NCI-H146 (cell line): Measurements from ENCODE around the gene PTPRCAP.

ENCODE experiments used
- DNase-seq: peaks from one replicate; lab custom pipeline; 2025; lab: John Stamatoyannopoulos, UW

PTPRCAP gene

DNA sequence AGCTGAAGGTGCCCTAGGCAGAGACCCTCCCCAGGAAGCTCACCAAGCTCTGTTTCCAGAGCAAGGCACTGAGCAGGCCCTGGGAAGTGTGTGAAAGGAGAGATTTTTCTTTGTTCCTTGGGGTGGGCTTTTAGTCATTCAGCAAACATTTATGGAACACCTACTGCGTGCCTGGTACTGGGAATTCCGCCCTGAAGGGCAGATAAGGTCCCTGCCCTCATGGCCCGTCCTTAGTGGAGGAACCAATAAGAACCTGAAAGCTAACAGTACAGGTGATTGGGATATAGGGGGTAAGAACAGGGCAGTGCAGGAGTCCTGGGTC is 27.7 kb upstream of the PTPRCAP start:
- DNase-seq, result peak; percentile 58

DNA sequence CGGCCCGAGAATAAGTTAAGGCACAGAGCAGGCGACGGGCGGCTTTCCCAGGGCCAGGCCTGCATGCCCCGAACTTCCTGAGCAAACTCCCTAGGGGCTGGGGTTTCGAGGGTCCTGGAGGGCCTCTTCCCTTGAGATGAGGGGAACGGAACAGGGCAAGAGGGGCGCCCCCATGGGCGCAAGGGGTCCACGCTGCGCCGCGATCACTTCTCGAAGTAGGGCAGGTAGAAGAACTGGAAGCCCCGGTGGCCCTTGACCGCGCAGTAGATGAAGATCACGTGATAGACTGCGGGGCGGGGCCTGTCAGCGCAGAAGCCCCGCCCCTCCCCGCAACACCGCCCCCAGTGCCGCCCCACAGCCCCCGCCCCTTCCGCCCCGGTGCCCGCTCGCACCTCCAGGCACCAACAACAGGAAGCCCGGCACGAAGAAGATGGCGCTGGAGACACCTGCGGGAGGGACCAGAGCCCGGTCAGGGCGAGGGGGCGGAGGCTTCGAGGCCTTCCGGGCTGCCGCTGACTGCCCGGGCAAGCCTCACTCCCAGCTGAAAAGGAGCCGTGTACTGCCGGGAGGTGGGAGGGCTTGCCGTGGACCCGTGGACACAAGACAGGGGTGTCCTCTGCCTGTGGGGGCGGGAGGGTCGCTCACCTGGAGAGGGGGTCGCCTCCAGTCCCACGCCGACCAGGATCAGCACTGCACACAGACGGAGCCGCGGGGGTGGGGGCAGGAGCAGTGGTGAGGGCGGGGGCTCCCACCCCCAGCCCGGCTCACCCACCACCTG is 27.1 kb upstream of the PTPRCAP start:
- peak; percentile 97 for DNase-seq

DNA sequence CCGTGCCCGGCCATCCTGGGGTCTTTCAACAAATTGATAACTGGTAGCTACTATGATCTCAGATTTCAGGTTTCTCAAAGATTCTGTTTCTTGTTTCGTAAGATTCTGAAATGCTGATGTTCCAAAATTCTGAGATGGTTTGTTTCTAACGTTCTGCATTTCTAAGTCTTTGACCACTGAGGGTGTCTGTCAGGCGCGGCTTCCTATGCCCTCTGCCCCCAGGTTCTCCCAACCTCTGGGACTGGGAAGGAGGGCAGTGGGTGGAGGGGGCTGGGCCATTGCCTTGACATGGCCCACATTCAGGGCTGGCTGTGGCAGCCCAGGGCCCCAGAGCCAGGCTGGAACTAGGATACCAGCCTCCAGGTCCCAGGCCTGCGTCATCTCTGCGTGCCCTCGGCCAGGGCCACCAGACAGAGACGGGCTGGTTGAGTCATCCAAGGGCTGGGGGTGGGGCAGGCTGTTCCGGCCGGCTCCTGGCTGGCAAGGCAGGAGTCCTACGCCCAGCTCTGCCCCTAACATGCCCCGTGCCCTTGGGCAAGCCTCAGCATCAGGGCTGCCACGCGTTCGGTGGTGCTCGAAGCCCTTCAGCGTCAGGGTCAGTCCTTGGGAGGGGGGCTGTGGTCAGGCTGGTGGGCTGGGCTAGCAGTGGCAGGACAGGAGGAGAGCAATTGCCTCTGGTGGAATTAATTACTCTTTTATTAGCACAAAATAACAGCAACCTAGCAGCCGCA is 26.4 kb upstream of the PTPRCAP start:
- no peak for DNase-seq

DNA sequence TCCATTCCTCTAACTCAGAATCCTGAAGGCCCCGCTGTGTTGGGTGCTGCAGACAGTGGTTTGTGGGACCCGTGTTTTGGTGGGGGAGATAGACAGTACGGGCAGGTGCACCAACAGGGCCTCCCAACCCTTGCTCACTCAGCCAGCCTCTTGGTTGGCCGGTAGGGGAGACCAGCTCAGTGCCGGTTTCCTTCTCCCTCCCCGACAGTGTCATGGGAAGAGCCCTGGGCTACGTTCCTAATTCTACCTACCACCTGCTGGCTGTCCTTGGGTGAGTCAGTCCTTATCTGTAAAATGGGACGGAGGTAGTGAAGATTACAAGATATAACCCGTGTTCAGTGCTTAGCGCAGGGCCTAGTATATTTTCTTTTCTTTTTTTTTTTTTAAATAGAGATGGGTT is 25.7 kb upstream of the PTPRCAP start:
- no peak for DNase-seq

DNA sequence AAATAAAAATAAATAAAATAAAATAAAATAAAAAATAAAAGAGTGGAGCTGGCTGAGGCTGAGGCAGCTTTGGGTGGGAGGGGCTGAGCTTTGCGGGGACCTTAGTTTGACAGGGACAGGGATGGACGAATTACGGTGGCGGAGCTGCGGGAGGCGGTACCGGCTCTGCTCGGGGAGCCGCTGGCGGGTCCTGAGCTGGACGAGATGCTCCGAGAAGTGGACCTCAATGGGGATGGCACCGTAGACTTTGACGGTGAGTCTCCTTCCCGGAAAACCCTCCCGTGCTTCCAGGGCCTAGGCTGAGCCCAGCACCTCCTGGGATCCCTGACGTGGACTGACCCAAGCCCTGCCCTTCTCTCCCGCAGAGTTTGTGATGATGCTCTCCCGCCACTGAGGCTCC is 20.8 kb upstream of the PTPRCAP start:
- DNase-seq, result no peak

DNA sequence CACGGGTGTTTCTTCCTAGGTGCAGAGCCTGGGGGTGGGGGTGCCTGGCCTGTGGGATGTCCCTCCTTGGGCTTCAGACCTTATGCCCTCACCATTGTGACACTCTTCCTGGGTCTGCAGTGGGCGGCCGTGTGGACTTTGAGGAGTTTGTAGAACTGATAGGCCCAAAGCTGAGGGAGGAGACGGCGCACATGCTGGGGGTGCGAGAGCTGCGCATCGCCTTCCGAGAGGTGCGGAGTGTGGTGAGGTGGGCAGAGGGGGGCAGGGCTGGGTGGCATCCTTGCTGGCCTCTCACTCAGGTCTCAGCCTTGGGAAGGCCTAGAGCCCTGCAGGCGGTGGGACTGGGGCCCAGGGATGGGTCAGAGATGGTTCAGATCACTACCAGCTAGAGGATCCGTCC is 20.0 kb upstream of the PTPRCAP start:
- DNase-seq, result no peak

DNA sequence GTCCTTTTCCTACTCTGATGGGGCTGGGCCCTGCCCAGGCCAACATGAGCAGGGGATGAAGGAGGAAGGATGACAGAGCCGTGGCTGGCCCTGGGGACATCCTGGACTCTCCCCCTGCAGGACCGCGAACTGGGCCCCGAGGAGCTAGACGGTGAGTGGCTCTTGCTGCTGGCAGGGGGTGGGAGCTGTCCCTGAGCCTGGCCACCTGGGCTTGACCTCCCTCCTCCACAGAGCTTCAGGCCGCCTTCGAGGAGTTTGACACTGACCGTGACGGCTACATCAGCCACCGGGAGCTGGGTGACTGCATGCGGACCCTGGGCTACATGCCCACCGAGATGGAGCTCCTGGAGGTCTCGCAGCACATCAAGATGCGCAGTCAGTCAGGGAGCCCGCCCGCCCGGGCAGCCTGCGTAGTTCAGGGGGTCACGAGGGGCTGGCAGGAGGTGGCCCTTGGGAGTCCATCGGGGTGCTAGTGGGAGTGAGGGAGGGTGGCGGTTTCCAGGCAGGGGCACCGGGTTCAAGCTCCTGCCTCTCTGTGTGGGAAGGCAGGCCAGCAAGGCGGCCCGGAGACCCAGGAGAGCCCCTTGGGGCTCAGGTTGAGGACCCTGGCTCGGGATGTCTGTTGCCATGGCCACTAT is 18.7 kb upstream of the PTPRCAP start:
- no peak for DNase-seq

DNA sequence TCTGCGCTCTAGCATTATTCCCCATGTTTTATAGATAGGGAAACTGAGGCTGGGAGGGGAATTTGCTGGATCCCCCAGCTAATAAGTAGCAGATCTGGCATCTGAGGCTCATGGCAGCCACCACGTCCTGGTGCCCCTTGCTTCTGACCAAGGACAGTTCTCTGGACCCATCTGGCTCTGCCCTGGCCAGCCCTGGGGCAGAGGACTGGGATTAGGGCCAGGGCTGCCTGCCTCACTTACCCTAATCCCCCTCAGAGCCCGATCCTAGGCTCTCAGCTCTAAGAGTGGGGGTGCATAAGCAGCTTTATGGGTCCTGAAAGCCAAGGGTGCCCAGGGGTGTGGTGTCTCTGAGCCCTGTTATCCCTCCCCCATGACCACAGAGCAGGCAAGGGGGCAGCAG is 17.6 kb upstream of the PTPRCAP start, which contains the start of gene CABP4:
Gene CABP4, plus strand, starts transcription at position 301 of the 400 bp plus-strand sequence. Its CDS starts 70 bp downstream, at position 371.
- no peak for DNase-seq

DNA sequence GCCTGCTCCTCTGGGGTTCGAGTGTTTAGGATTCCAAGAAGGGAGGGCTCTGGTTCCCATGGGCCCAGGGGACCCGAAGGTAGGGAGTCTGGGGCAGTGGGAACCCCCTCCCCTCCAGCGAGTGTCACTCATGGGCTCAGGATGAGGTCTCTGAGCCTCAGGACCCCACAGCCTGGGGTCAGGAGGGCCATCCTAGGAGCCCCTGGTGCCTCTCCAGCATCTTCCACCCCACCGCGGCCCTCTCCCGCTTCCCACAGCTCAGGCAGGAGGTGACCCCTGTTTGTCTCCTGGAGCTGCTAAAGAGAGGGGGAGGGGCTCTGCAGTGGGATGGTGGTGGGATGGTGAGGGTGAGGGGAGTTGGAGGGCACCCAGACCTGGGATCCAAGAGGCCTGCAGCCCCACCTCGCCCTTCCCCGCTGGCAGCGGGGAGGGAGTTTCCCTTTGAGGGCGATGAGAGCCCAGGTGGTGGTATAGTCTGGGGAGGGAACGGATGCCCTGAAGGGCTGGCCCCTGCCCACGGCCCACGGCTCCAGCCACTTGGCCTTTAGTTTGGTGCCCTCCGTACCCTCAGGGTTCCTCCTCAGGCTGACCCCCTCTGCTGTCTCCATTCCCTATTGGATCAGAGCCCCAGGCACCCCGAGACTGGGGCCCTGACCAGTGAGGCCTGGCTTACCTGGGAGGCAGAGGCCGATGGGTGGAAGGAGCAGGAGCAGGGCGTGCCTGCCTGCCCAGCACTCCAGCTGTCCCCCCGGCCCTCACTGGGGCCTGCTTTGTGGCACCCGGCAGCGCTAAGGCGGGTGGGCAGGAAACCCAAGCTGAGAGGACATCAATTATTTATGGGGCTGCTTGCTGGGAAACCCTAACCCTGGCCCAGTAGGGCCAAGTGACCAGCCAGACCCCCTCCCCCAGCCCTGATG is 16.6 kb upstream of the PTPRCAP start:
- no peak for DNase-seq

DNA sequence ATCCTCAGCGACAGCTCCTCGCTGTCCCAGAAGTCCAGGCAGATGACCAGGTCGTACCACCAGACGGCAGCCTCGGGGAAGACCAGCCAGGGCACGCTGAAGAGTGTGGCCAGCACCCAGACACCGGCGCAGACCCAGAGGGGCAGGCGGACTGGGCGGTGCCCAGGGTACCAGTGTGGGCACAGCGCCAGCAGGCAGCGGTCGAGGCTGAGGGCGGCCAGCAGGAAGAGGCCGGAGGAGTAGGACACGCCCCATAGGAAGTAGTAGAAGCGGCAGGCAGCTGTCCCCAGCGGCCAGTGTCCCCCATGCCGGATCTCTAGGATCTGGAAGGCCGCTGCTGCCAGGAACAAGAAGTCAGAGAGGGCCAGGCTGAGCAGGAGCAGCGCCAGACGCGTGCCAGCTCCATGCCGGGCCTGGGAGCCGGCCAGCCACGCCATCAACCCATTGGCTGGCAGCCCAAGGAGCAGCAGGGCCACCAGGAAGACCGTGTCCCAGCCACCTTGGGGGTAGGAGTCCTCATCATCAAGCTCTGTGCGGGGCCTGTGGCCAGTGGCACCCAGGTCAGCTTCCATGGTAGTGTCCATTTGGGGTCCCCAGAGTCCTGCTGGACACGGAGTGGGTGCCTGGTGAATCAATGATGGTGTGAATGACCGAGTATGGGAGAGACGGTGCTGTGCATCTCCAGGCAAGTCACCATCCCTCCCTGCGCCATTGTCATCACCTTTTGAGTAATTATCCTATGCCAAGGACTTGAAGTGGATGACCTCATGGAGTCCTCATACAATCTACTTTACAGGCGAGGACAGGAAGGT is 14.9 kb upstream of the PTPRCAP start, which contains the start of gene GPR152:
Gene GPR152, minus strand, starts transcription at position 589 of the 812 bp plus-strand sequence. Its CDS starts 5 bp downstream, at position 584.
- no peak for DNase-seq

DNA sequence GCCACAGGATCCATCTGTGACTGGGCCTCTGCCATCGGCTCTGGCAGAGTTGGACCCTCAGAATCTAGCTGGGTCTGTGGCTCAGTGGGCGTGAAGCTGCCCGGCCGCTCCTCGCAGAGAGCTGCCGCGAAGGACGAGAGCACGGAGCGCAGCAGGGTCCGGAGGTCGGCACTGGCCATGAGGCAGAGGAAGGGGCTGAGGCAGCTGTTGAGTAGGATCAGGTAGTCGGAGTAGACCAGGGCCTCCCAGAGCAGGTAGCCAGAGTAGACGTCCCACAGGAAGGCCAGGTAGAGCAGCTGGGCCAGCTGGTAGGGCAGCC is 14.1 kb upstream of the PTPRCAP start:
- no peak for DNase-seq

DNA sequence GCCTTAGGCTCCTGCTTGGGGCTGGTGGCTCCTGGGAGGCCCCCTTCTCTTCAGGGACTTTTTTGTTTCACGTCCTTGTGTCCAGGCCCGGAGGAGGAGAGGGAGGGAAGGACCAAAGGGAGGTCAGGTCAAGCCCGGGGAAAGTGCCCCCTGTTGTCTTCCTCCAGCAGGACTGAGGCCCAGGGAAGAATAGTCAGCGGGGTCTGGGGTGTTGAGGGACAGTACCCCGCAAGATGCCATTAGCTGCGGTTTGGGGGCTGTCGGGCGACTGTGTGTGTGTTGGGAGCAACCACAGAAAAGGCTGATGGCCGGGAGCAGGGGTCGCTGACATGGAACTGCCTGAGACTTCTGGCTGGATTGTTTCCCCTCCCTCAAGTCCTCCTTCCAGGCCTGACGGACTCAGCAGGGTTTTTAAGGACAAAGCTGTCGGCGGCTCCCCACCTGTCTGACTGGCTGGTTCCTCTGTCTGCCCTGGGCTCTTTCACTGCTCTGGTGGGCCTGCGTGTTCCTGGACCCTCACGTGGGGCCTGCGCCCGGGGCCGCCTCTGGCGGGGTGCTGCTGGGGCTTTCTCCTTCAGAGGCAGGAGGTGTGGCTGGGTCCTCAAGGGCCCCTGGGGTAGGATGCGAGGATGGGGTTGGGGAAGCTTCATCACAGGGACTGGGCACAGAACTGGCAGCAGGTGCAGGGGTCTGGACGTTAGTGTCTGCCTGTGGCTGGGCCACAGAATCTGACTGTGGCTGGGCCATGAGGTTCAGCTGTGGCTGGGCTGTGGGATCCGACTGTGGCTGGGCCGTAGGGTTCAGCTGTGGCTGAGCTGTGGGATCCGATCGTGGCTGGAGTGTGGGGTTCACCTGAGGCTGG is 13.5 kb upstream of the PTPRCAP start:
- DNase-seq, result no peak

DNA sequence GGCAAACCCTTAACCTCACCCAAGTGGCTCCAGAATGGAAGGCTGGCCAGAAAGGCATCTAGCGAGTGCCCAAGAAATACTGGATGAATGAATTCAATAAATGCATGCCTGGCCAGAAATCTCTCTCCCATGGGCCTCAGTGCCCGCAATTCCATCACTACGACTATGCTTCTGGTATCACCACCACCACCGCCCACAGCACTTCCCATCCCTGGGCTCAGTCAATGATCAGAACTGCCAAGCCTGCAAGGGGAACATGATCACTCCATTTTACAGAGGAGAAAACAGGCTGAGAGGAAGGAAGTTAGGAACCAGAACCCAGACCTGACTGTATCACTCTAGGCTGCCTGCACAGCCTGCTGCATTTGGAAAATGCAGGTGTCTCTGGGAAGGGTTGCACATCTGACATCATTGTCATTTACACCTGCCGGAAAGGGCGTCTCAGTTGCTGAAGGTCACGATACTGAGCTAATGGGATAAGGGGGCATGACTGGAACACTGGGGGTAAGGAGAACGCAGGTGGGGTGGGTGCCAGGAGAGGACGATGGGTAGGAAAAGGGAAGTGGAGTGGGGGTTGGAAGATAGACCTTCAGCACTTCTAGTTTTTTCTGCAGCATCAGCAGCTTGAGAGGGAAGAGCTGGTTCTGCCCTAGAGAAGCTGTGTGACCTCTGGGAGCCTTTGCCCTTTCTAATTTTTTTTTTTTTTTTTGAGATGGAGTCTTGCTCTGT is 11.8 kb upstream of the PTPRCAP start:
- peak; percentile 58 for DNase-seq

DNA sequence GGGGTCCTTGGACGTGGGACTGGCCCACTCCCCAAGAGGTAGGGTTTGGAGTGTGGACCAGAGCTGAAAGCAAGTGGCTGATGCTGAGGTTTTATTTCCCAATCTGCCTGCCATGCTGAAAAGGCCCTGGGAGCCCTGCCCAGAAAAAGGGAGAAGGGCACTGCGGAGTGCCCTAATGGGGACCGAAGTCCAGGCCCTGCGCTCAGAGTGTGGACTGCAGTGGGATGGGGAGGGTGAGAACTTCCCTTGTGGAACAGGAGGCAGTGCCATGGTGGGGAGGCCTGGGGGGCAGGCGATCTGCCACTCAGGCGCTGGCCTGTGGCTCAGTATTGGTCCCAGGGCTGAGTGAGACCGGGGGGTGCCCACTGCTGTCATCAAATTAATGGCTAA is 10.7 kb upstream of the PTPRCAP start:
- DNase-seq, result no peak

DNA sequence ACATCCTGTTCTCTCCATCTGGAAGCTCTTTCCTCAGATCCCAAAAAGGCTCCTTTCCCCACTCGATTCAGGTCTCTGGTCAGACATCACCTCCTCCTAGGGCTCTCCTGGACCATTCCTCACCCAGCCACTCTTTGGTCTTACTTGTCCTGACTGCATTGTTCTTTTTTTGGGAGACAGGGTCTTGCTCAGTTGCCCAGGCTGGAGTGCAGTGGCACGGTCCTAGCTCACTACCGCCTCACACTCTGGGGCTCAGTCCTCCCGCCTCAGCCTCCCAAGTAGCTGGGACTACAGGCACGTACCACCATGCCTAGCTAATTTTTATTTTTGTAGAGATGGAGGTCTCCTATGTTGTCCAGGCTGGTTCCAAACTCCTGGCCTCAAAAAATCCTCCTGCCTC is 8.0 kb upstream of the PTPRCAP start:
- no peak for DNase-seq

DNA sequence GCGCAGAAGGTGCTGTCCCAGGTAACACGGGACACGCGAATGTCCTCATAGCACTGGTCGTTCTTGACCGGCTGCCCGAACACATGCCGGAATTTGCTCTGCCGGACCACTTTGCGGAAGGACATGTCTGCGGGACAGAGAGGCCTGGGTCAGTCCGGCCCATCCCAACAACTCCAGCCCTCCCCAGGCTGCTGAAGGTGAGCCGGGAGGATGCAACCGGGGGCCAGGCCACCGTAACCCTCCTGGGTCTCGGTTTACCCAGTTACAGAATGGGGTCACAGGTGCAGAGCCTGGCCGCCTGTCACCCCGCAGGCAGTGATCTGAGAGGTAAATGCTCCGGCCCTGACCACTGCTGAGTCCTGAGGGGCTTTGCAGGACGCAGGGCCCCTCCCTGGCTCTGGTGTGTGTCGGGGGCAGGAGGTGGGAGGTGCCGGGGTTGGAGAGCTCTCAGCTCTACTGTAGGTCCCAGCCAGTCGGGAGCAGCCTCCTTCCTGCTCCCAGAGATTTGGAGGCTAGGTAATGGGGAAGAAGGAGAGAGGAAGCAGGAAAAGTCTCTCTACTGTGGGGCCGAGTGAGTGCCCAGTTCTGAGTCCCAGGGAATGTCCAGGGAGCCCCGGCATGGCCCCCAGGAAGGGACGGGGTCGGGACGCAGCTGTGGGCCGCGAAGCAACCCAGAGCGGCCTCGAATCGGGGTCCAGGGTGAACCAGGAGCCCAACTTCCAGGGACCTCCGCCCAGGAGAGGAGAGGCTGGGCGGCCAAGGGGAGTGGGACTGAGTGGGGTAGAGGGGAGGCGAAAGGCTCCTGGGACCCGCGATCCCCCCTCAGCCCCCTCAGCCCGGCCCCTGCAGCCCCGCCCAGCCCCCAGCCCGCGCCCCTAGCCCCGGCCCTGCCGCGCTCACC is 5.3 kb upstream of the PTPRCAP start:
- no peak for DNase-seq

DNA sequence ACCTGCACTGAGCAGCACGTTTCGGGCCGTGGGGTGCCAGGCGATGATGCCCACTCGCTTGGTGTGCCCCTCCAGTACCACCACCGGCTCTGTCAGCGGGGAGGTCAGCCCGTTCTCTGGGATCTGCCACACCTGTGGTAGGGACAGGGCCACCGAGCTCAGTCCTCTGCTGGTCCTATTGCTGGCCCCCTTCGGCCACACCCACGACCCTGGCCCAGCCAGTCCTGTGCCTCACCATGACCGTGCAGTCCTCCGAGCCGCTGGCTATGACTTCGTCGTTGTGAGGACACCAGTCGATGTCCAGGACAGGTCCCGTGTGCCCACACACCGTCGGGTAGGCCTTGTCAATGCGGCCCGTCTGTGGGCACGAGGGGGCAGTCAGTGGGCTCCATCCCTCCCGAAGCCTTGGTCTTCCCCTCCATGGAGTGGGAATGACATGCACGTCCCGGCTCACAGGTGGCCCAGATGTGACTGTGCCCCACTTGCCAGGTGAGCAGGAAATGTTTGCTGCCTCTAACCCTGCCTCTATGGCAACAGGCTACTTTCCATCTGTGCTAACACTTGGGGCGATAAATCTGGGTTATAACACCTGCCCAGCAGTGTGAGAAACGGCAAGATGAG is 4.4 kb upstream of the PTPRCAP start:
- DNase-seq, result no peak

DNA sequence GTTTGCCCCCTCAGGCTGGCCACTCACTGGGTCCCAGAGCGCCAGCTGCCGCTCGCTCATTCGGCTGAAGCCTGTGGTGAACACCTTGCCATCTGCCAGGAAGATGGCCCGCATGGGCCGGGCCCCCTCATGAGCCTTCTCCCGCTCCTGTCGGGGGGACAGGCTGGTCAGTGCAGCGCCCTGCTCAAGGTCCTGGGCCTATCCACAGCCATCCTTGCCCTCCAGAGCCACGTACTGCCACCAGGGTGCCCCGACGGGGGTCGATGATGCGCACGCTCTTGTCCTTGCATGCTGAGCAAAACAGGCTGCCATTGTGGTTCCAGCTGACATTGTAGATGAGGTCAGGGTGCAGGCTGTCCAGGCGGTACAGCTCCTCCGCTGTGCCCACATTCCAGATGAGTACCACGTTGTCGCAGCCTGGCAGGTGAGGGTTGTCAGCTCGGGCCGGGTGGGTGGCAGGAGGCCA is 3.6 kb upstream of the PTPRCAP start:
- DNase-seq, result no peak
